ENCODE measurements around the gene COL12A1. TPM values are rescaled to one million over a fixed set of nuclear protein-coding genes. Genes with fewer than 3 reads are reported as not detected.
A peak's percentile ranks its signal among the peaks of the same experiment; 100 is the strongest.

COL12A1 gene
- total RNA-seq, 4 donors from 2014 or later = 15.6 to 131 (median 34.3) TPM

DNA sequence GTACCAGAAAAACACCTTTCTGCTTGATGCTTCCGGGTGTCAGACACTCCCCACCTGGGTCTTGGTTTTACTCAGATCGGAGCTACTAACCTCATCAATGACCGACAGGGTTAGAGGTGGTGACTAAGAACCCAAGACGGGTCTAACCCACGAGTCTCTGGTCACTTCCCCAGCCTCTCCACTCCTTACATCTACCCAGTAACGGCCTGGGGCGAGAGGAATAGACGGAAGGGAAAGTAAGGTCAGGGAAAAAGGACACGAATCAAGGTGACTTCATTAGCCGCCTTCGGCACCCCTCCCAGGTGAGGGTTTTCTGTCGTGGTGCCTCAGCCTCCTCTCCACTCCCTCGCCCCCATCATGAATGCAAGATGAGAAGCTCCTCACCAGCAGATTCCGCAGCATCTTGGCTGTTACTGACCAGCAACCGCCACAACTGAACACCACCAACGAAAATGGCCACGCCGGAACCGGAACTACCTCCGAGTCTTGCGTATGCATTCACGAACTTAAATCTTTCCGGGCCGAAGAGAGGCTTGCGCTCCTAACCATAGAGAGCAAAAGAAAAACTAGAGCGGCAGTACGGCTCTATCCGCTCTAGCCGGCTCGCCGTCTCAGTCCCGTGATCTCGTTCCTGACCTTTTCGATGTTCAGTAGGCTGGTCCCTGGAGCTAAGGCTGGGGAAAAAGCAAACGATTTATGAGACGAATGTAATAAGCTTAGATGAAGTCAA, 37.6 kb upstream of the COL12A1 start, which contains the start of gene COX7A2:
TSS of gene COX7A2 (minus strand) at position 469 of the 730 bp plus-strand sequence. CDS start at position 402, 67 bp downstream.
- DNase-seq = peak; percentile 46
- no peaks in the 10 kb centered on the region for H3K9me3 ChIP-seq
- H3K27me3 ChIP-seq = no peaks in the 10 kb centered on the region
- peak within 1 kb of the TSS; percentile 83 to 97 (median 93) for H3K27ac ChIP-seq
- peaks cover 0 to 36% (median 0%) of the 10 kb centered on the region in 3 donors for H3K36me3 ChIP-seq
- H3K4me1 ChIP-seq = peaks cover 4 to 35% (median 17%) of the 10 kb centered on the region in 3 donors
- H3K4me3 ChIP-seq = peak within 1 kb of the TSS; percentile 48 to 96 (median 68)
- WGBS, 2 donors = 0 to 2% methylated on average over 23 to 31 of the region's 36 CpGs
- intact Hi-C loops (cut with DNase I) = no loop called here
- TF ChIP-seq, protein P1, sequence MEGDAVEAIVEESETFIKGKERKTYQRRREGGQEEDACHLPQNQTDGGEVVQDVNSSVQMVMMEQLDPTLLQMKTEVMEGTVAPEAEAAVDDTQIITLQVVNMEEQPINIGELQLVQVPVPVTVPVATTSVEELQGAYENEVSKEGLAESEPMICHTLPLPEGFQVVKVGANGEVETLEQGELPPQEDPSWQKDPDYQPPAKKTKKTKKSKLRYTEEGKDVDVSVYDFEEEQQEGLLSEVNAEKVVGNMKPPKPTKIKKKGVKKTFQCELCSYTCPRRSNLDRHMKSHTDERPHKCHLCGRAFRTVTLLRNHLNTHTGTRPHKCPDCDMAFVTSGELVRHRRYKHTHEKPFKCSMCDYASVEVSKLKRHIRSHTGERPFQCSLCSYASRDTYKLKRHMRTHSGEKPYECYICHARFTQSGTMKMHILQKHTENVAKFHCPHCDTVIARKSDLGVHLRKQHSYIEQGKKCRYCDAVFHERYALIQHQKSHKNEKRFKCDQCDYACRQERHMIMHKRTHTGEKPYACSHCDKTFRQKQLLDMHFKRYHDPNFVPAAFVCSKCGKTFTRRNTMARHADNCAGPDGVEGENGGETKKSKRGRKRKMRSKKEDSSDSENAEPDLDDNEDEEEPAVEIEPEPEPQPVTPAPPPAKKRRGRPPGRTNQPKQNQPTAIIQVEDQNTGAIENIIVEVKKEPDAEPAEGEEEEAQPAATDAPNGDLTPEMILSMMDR (IDR thresholded peaks at IDR 0.05) = peak in 1 of 6 experiments; percentile 4
- TF ChIP-seq POLR2A (IDR thresholded peaks at IDR 0.05) = peak in 2 of 4 donors; percentile 58 to 78

DNA sequence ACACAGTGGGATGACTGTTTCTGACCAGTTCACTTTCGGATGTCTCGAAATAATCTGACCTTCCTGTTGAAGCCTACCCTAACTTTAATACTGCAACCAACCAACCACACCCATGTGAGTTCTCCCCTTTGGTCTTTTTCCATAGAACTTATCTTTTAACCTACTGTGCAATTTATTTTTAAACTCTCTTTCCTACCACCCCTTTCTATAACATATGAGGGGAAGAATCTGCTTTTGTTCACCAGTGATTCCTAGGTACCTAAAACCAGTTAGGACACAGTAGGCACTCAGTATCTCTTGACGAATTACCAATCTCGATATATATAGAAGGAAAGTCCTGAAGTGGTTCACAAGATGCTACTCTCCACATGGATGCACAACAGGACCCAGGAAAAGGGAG, 30.8 kb upstream of the COL12A1 start:
- DNase-seq = no peak
- H3K27ac ChIP-seq = no peak overlapping the region
- peaks cover 0 to 58% (median 4%) of the 10 kb centered on the region in 3 donors for H3K36me3 ChIP-seq
- H3K4me3 ChIP-seq = no peak overlapping the region
- 87 to 90% methylated on average over 4 of the region's 4 CpGs for WGBS, 2 donors
- TF ChIP-seq, protein P1 (IDR thresholded peaks at IDR 0.05) = no peak
- no peak for TF ChIP-seq POLR2A (IDR thresholded peaks at IDR 0.05)
- H3K27me3 ChIP-seq = no peaks in the 10 kb centered on the region
- intact Hi-C loops (cut with DNase I) = no loop called here
- H3K9me3 ChIP-seq = no peaks in the 10 kb centered on the region
- H3K4me1 ChIP-seq = peaks cover 0 to 14% (median 8%) of the 10 kb centered on the region in 3 donors

DNA sequence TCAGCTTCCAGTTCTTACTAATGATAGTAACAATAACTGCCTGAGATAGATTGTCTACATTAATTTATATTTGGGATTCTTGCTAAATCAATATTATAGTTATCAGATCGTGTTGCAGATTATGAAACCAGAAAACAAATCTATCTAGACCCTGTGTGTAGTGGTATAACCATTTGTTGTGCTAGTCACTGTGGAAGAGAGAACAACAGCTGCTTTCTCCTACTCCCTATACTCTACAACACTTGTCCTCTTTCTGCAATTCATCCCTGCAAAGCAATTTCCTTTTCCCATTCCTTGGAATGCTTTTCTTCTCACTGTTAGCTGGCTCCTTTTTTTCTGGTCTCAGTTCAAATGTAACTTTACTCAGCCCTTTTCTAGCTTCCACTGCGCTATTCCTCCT, 29.4 kb upstream of the COL12A1 start:
- TF ChIP-seq, protein P1 (IDR thresholded peaks at IDR 0.05) = no peak
- H3K27me3 ChIP-seq = no peaks in the 10 kb centered on the region
- peaks cover 0 to 4% (median 0%) of the 10 kb centered on the region in 3 donors for H3K4me1 ChIP-seq
- no peak overlapping the region for H3K27ac ChIP-seq
- DNase-seq = no peak
- WGBS, 2 donors = 79 to 90% methylated on average over 2 of the region's 2 CpGs
- H3K36me3 ChIP-seq = peaks cover 0 to 45% (median 4%) of the 10 kb centered on the region in 3 donors
- intact Hi-C loops (cut with DNase I) = no loop called here
- H3K4me3 ChIP-seq = no peak overlapping the region
- no peaks in the 10 kb centered on the region for H3K9me3 ChIP-seq

DNA sequence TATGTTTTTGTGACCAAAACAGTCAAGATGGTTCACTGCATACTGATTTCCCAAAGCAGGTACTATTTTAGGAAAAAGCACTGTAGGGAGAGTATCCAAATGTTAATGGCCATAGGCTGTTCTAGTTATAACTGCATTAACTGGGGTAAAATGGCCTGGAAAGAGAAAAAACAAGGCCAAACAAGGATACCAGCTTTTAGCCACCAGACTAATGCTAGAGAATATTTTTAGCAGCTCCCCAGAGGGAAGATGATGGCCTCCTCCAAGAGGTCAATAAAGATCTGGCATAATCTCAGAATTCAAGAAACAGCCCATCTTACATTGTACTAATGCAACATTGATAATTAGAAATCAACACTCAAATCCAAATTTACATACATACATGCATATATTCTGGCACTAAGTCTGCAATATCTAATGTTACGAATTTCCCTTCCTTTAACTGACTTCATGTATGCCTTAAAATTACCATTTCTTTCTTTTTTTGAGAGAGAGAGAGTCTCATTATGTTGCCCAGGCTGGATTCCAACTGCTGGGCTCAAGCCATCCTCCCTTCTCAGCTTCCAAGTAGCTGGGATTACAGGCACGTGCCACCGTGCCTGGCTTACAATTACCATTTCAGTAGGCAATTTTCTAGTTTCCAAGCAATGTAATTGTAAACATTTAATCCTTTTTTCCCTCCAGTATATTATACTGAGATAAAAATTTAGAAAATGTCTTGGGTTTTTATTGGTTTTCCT, 28.4 kb upstream of the COL12A1 start:
- Histone ChIP-seq H3K27me3 (no peaks in the 10 kb centered on the region), H3K4me3 (no peak overlapping the region), H3K4me1 (peaks cover 0 to 5% (median 0%) of the 10 kb centered on the region in 3 donors), H3K9me3 (no peaks in the 10 kb centered on the region), H3K27ac (no peak overlapping the region), H3K36me3 (peaks cover 0 to 35% (median 4%) of the 10 kb centered on the region in 3 donors)
- intact Hi-C loops (cut with DNase I) = no loop called here
- WGBS, 2 donors = 37 to 47% methylated on average over 3 of the region's 3 CpGs
- no peak for DNase-seq
- TF ChIP-seq, protein P1 (IDR thresholded peaks at IDR 0.05) = no peak
- TF ChIP-seq POLR2A (IDR thresholded peaks at IDR 0.05) = no peak
